ENCODE data around the gene KCNAB3.

DNA sequence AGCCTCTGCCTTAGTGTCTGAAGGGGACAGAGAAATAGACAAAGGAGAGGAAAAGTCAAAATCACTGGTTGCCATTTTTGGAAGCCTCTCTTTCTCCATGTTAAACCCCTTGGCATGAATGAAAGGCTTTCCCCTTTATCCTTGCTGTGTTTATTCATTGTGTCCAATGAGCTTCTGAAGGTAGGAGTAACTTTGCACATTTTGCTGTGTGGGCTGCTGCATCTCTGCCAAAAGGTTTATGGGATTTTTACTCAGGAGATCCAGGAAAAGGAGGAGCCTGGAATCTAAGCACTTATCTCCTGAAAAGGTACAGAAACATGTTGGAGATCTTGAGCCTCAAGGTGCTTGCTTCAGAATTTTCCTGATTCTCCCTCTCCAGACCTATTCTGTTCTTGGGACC is 6.2 kb upstream of the KCNAB3 start:
- TF ChIP-seq POLR2A (IDR thresholded peaks at IDR 0.05) = no peak
- TF ChIP-seq, protein P1, sequence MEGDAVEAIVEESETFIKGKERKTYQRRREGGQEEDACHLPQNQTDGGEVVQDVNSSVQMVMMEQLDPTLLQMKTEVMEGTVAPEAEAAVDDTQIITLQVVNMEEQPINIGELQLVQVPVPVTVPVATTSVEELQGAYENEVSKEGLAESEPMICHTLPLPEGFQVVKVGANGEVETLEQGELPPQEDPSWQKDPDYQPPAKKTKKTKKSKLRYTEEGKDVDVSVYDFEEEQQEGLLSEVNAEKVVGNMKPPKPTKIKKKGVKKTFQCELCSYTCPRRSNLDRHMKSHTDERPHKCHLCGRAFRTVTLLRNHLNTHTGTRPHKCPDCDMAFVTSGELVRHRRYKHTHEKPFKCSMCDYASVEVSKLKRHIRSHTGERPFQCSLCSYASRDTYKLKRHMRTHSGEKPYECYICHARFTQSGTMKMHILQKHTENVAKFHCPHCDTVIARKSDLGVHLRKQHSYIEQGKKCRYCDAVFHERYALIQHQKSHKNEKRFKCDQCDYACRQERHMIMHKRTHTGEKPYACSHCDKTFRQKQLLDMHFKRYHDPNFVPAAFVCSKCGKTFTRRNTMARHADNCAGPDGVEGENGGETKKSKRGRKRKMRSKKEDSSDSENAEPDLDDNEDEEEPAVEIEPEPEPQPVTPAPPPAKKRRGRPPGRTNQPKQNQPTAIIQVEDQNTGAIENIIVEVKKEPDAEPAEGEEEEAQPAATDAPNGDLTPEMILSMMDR (IDR thresholded peaks at IDR 0.05) = no peak

Data from lower leg skin (tissue), 3 donors.